H1 (cell line): ENCODE data around the gene ARHGEF3. TPM values are rescaled to one million over a fixed set of nuclear protein-coding genes. Genes with fewer than 3 reads are reported as not detected.

Experiments
- CEBPB ChIP-seq: IDR thresholded peaks from 2 replicates; pipeline ENCODE4 v1.6.1; 2012; ENCODE audit warnings: low read depth, low read length
- JUND ChIP-seq: IDR thresholded peaks from 2 replicates; pipeline ENCODE4 v1.6.1; 2011; ENCODE audit warnings: mild to moderate bottlenecking, improper control_type of control experiment, low read length
- MAFK ChIP-seq: IDR thresholded peaks from 2 replicates; pipeline ENCODE4 v1.6.1; 2012; ENCODE audit warnings: low read depth, mild to moderate bottlenecking, improper control_type of control experiment, low read length
- PHF8 ChIP-seq: fragments of 200-600 bp; sonication (generic); conservative IDR thresholded peaks from 2 replicates; pipeline ENCODE4 v1.7.1; 2012; ENCODE audit warnings: low read depth, mild to moderate bottlenecking, inconsistent platforms, low read length, moderate library complexity
- SIRT6 ChIP-seq: IDR thresholded peaks from one replicate; pipeline ENCODE4 v1.7.1; 2012; ENCODE audit warnings: low read length, inconsistent platforms
- YY1 ChIP-seq: IDR thresholded peaks from 2 replicates; pipeline ENCODE4 v1.6.1; 2011; ENCODE audit warnings: low read depth, mild to moderate bottlenecking, low read length
- polyA plus RNA-seq, 7 experiments: library from polyadenylated mRNA; depleted of rRNA in 3 of 7; stranded (reverse) in 5 of 7; unstranded in 2 of 7; fragments of >200 nt in 5 of 7; fragments of 200-250 nt in 2 of 7; gene quantifications; 1 replicate in 5 of 7; 2 replicates in 1 of 7; 4 replicates in 1 of 7; pipeline versions ENCODE4 v1.2.1 to v1.2.3, GENCODE V29; 2011 to 2013; ENCODE audit warnings: missing spikeins in 2 of 7, mixed read lengths in 2 of 7
- total RNA-seq: library from RNA; stranded (reverse); fragmentation: NEBNext Ultra II Directional; extraction: Animal tissue kit (Norgen Biotek cat#: 25700); gene quantifications from 2 replicates; pipeline ENCODE4 v1.2.1, GENCODE V29; 2021

The ARHGEF3 gene
- total and polyA plus RNA-seq, 2 of the 8 experiments (the other 6 are each of a cell fraction or from before 2014, with no cell fraction given) = 2.8 to 6.0 TPM

GRCh38 chr3:56769116-56769707, 32.5 kb downstream of the ARHGEF3 start (continued):
- TF ChIP-seq MAFK (no peak), CEBPB (no peak), SIRT6 (no peak), JUND (no peak), PHF8 (no peak), YY1 (no peak)
